ENCODE data around the gene ELAVL2.

ELAVL2 gene

DNA sequence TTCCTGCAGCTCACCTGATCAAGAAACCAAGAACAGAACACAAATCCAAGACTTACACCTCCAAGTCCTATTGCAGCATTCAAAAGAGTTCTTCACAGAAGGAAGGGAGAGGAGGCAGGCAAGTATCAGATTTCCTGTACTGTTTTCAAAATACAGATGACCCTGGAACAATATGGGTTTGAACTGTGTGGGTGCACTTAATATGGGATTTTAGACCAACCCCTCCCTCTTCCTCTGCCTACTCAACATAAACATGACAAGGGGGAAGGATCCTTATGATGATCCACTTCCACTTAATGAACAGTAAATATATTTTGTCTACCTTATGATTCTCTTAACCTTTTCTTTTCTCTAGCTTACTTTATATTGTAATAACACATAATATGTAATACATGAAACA, 104.6 kb downstream of the ELAVL2 start:
- DNase-seq (ENCODE audit: low spot score): no peak

DNA sequence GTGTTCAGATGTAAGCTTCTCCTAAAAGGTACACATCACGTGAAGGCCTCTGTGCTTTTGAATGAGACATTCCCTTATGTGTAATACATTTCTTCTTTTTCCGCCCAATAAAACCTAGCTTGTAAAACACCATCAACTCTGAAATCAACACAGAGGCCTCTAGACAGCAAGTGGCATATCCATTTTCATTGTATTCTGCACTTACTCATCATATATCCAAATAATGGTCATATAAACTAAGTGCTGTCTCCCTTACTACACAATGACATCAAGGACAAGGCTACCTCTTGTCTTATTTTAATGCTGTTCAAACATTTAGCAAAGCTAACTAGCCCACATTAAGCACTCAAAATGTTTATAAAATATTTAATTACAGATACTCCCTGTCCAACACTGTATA, 108.5 kb downstream of the ELAVL2 start:
- DNase-seq (ENCODE audit: low spot score): no peak

DNA sequence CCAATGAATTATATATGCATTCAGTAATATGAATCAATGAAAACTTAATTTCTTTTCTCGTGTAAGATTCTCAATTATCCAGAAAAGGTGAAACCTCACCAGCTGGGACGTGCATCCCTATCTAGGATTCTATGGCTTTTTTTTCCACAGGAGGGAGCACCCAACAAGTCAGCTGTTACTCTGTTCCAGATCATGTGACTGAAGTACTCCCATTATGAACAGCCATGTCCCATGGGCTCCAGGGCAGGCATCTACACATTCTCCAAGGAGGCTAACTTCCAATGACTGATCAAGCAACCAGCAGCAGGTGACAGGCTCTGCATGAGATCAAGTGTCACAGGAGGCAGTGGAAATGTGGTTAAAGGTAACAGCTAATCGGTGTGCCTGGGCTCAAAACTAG, 118.8 kb downstream of the ELAVL2 start:
- no peak for DNase-seq (ENCODE audit: low spot score)

DNA sequence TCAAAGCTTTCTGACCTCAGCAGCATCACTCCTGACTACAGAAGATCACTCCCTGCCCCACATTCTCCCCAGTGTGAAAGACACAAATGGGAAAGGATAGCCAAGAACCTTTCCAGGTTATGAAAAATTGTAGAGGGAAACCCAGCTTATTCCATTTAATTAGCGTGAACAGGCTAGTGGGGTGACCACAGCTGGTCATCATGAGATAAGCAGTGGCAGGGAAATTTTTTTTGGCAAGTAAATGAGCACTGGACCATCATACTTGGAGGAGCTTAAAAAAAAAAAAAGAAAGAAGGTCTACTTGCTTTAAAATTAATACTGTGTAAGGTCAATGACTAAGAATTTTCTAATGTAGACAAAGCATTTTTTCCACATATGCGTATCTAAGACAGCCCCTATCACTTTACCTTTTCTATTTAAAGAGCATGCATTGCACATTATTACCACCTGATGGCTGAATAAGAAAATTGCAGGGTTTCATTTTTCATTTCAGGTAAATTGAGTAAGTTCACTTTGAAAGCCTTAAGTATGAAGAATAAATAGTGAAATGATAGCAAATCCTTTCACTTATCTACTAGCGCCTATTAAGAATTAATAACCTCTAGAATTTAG, 123.6 kb downstream of the ELAVL2 start:
- DNase-seq (ENCODE audit: low spot score): no peak

DNA sequence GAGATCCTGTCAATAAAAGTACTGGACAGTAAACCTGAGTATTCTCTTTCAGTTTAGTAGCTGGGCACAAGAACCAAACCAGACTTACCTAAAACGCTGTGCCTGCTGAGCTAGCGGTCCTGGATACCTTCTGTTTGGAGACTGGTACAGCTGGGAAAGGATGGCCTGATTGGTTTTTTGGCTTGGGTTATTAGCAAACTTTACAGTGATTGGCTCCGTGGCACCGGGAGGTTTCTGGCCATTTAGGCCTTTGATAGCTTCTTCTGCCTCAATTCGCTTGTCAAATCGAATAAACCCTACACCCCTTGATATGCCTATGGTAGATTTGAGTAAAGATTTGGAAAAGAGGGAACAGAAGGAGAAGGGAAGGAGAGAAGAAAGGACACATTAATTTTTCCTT, 124.7 kb downstream of the ELAVL2 start:
- DNase-seq (ENCODE audit: low spot score): no peak

DNA sequence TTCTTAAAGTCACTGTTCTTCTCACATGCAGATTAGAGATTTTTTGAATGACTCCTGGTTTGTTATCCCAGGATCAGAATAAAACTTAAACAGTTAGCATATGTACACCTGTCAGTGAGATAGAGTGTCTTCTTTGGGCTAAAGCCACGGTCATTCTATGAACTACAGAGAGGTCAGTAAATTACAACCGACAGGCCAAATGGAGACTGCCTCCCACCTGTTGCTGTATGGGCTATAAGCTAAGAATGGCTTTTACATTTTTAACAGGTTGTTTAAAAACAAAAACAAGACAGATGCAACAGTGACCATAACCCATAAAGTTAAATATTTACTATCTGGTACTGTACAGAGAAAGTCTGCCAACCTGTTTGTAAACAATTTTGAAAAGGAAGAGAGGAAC, 125.7 kb downstream of the ELAVL2 start:
- no peak for DNase-seq (ENCODE audit: low spot score)

DNA sequence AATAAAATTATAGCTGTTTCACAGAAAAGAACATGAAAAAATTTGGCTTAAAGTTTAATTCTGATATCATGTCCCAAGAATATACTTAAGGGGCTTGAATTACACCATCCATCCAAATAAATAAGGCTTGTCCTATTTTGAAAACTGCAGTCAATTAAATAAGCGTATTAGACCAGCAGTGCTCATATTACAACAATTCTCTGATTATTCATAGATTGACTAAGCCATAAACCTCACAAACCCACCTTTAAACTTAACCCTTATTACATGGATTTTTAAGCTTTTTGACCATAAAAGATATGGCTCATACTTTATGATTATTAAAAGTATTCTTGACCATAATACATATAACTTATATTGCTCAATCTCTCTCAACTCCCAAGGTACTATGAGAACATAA, 127.9 kb downstream of the ELAVL2 start:
- no peak for DNase-seq (ENCODE audit: low spot score)

DNA sequence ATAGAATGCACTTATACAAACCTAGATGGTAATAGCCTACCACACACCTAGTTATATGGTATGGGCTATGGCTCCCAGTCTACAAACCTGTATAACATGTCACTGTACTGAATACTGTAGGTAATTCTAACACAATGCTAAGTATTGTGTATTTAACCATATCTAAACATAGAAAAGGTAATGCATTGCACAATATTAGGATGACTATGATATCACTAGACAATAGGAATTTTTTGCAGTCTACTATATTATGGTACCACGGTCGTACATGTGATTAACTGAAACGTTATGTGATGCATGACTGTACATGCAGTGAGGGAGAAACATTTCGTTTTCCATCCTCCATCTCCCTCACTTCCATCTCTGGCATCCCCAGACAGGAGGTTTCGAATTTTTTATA, 130.5 kb downstream of the ELAVL2 start:
- DNase-seq (ENCODE audit: low spot score): no peak

DNA sequence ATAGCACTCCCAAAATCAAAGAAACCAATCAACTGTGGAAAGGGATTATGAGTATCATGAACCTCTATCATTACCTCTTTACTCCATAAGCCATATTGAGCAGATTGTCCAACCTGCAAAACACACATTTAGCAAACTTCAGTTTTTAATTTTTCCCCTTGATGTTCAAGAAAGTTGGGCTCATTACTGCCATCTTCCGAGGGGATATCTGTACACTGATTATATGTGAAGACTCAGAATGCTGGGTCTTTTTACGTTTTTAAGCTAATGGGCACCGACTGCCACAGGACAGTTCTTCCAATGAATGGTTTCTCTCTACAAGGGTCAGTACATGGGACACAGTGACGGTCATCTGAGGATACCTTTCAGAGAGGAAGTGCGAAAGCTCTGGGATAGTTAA, 132.7 kb downstream of the ELAVL2 start:
- DNase-seq (ENCODE audit: low spot score): no peak

DNA sequence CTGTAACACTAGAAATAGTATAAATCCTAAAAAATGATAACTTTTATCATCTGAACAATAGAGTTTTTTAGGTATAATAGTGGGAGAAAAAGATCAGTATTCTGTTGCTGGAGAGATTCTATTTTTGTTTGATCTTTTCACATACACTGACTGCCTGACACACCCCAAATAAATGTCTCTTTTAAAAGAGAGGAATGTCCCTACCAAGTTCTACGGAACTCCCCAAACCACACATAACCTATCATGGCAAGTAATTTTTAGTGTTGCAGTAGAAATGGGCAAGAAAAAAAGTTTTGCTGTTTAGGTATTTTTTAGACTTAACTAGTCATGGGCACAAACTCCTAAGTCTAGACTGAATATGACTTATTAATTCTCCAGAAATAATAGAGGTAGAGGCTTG, 139.1 kb downstream of the ELAVL2 start:
- DNase-seq (ENCODE audit: low spot score): no peak

DNA sequence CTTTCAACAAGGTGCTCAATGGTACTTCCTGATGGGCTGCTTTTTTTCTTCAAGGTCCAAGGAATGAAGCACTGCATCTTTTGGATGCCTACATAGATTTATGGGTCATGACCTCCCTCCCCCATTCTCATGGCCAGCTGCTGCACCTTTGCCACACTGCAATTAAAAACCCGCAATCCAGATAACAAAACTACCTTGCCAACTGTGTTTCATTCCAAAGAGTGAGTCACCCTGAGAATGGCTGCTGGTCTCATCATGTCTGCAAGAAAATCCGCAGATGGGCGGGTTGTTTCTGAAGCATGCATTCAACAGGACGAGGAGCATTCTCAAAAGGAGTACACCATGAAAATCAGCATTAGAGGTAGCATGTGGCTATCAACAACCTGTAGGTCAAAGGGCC, 139.8 kb downstream of the ELAVL2 start:
- DNase-seq (ENCODE audit: low spot score): no peak

DNA sequence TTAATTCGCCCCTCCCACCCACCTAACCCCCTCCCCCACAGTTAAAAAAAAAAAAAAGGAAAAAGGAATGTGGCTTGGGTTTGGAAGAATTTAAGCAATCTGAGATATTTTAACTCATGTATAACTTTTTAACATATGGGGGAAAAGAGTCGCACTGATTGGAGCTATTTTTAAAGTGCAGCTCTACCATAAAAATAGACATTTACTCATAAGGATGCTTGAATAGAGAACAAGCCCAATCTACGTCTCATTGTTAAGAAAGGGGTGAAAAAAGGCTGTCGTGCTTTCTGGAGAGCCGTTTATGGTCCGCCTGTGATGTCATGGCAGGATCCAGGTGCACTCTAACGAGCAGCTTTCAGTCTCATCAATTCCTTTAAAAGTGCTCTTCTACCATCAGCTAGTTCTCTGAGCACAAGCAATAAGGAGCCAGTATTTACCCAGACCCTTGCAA, 142.4 kb downstream of the ELAVL2 start:
- DNase-seq (ENCODE audit: low spot score): no peak

DNA sequence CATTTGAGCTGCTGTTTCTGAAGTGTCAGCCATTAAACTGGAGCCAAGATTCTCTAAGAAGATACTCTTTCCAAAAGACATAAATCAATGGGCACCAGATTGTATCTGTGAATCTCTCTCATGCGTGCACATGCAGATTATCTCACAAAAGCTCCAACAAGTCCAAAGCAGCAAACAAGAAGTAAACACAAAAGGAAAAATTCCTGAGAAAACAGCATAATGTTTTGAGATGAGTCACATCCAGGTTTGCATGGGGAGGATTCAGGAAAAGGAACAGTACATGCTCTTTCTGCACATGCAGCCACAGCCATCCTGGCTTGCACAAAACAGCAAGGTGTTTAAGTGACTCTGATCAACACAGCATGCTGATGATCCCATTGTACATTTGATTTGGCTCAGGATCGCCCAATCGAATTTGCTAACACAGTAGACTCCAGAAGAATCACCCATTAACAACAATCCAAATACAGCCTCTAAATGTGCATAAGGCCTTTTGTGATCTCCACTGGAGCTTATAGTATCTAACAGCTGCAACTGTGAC, 143.1 kb downstream of the ELAVL2 start:
- DNase-seq (ENCODE audit: low spot score): peak; percentile 17

DNA sequence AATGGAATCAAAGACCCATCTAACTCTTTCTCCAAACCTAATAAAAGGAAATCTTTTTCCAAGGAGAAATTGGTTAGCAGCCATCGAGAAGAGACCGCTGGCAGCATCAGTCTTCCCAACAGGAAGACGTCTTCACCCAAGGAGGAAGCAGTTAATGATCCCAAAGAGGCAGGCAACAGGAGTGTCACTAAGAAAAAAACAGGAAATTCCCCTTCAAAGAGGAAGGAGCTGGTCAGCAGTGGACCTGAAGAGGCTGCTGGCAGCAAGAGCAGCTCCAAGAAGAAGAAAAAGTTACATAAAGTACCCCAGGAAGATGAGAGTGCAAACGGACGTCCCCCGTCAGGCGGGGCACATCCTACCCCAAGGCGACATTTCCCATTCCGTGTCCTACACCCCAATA, 143.7 kb downstream of the ELAVL2 start:
- DNase-seq (ENCODE audit: low spot score): no peak

DNA sequence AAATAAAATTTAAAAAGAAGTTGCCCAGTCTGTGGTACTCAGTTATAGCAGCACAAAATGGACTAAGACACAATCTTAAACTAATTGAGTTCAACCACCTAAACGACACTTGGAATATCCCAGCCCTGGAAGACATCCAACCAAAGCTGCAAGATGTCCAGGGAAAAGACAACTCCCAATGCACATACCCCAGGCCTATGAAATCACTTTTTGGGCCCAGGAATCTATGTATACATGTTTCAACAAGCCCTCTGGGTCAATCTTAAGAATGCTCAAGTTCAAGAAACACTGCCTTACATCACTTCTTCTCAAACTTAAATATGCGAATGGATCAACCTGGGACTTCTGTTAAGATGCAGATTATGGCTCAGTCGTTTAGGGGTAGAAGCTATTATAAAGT, 148.6 kb downstream of the ELAVL2 start:
- DNase-seq (ENCODE audit: low spot score): no peak

DNA sequence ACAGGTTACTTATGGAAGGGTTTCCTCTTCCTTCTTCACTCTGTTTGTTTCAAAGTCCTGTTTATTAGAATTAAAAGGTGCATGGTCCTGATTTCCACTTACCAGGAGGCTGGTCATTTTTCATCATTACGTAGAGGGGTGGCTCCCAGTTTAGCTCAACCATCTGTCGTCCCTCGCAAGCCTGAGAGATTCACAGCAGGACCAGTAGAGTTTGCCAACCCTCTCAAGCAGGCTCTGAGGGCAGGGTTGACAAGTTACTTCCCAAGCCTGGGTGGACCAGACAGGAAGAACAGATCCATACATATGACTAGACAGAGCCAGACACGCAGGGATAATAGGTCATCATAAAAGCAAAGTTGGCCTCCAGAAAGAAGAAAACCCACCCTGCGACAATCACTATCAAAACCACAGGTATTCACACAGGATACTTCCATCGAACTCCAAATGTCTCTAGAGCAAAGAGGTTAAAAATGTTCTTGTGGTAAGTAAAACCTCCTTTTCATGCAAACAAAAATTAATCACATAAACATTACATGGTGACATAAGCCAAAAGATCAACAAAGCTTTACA, 151.9 kb downstream of the ELAVL2 start:
- DNase-seq (ENCODE audit: low spot score): no peak

DNA sequence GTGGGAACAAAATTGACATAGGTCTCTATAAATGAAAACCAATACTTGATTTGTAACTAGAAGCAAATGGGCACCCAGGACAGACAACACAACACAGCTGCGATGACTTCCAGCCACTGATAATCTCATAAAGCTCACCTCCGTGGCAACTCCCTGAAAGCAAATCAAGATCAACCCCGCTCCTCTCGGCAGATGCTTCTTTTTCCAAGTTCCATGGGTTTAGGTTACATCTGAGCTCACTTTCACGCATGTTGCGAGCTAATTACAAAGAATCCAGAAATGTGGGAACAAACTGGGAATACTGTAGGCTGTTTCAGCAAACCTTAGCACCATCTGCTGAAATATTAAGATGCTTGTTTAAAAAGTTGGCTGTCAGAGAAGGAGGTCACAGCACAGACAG, 153.9 kb downstream of the ELAVL2 start:
- no peak for DNase-seq (ENCODE audit: low spot score)

DNA sequence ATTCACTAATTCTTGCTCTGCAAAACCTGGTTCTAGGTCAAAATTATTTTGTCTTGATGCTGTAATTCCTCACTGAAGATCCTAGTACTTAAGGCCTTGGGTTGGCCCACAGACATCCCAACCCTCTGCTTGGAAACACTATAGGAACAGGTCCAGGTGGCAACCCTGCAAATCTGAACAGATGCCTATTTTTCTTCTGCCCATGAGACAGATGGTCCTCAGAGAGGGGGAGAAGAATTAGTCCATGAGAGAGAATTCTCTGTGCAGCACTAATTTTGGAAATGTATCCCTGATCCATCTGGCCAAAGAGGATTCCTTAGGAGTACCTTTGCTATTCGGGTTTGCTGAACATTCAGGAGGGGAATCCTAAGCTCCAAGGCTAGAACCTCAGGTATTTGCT, 156.3 kb downstream of the ELAVL2 start:
- DNase-seq (ENCODE audit: low spot score): peak; percentile 8

DNA sequence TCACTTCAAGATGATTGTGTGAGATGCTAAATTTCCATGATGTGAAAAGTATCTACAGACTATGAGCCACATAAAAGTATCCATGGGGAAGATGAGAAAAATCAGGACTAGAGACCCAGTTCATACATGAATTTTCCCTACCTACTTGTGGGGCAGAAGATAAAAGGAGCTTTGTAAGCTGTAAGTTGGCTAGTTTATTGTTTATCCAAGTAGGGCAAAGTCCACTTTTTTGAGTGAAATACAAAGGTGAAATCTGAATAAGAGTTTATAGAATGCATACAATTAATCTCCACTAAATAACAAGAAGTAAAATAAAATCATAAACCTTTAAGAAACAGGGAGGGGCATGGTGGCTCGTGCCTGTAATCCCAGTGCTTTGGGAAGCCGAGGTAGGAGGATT, 160.4 kb downstream of the ELAVL2 start:
- DNase-seq (ENCODE audit: low spot score): no peak

DNA sequence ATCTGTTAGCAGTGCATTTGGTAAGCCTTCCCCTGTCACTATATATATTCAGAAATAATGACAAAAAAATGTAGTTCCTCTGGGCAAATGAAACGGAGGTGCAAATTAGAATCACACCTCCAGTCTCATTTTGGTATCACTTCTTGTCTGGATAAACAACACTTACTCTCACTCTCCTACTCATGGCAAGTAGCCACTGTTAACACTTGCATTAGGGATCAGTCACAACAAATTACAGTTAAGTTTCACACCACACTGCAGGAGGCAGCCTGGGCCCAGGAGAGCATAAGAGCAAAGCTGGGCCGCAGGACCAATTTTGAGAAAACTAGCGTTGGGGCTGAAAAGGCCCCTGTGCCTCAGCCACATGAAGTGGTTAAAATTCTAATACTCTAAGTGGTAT, 161.0 kb downstream of the ELAVL2 start:
- no peak for DNase-seq (ENCODE audit: low spot score)

DNA sequence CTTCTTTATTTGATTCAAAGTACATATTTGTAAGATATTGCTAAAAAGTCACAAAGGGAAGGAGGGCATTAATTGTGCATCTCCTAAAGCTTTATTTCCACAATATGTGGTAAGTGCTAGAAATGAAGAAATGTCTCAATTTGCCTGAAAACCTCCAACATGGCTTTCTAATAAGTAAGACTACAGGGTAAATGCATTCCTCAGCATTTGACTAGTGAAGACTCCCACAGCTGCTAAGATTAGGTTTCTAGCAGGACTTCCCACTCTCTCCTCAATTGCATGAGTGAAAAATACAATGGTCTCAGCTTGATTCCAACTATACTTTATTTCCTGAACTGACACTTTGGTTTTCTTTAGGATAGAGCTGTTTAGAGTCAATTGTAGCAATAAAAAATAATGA, 162.1 kb downstream of the ELAVL2 start:
- no peak for DNase-seq (ENCODE audit: low spot score)

DNA sequence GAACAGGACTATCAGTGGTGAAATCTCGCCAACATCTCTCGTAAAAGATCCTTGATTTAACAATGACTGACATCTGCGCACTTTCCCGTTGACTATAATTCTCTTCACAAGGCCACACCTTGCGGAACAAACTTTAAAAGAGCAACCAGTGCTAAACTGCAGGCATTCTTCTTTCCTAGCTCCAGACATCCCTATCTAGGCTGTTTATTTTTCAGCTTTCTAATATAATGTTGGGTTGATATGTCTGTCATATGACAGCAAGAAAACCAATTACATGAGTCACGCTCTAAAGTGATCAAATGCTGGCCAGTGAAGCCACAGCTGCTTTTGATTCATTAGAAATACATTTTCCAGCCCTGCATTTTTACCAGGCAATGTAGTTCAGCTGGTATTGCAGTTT, 162.5 kb downstream of the ELAVL2 start:
- DNase-seq (ENCODE audit: low spot score): no peak

DNA sequence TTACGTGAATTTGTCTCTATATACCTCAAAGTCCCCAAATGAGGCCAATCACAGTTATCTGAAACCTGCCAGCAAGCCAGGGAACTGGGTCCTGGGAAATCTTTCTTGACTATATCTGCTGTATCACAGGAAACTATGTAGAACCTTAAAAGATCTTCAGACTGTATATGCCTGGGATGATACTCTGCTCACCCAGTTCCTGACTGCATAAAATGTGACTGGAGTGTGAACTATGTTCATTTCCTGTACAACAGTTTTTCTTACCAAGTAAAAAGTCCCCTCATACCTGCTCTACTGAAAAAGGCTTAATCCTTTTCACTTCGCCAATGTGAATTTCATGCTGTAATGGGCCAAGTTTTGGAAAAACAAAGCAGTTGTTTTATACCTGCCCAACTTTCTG, 162.9 kb downstream of the ELAVL2 start:
- DNase-seq (ENCODE audit: low spot score): no peak

DNA sequence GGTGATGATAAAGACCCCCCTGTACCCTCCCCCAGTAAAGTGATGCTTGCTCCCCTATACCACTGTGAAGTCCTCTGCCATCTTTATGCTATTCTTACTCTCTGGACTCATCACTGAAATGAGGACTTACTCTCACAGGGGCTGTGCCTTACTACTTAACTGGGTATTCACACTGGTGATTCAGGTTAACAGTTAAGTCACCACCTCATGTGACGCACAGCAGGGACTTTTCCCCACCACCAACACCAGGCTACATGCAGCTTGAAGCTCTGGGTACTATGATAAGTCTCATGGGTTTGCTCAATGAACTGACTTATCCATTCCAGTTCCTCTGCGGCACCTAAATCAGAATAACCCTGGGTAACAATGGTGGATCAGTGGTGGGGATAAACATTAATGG, 163.7 kb downstream of the ELAVL2 start:
- DNase-seq (ENCODE audit: low spot score): no peak

Measured in Ammon's horn (tissue), 1 donor.